ENCODE measurements around the gene CAND1.

The CAND1 gene

DNA sequence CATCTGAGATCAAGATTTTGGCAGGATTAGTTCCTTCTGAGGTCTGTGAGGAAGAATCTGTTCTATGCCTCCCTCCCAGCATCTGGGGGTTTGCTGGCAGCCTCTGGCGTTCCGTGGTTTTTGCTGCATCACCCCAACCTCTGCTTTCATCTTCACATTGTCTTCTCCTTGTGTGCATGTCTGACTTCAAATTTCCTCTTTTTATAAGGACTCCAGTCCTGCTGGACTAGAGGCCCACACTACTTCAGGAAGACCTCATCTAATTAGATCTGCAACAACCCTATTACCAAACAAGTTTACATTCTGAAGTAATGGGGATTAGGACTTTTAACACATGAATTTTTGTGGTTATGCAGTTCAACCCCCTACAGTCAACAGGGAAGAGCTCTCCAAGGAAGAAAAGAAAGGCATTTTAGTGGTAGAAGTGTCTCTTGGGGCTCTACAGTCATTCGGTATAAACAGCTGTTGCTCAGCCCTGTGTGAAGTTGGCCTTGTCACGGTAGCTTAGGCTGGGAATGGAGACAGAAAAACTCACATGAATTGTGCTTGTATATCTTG, 89.7 kb downstream of the CAND1 start:
- TF ChIP-seq, protein P1, sequence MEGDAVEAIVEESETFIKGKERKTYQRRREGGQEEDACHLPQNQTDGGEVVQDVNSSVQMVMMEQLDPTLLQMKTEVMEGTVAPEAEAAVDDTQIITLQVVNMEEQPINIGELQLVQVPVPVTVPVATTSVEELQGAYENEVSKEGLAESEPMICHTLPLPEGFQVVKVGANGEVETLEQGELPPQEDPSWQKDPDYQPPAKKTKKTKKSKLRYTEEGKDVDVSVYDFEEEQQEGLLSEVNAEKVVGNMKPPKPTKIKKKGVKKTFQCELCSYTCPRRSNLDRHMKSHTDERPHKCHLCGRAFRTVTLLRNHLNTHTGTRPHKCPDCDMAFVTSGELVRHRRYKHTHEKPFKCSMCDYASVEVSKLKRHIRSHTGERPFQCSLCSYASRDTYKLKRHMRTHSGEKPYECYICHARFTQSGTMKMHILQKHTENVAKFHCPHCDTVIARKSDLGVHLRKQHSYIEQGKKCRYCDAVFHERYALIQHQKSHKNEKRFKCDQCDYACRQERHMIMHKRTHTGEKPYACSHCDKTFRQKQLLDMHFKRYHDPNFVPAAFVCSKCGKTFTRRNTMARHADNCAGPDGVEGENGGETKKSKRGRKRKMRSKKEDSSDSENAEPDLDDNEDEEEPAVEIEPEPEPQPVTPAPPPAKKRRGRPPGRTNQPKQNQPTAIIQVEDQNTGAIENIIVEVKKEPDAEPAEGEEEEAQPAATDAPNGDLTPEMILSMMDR (IDR thresholded peaks at IDR 0.05; ENCODE audit: control extremely low read depth, extremely low read depth, low read depth, missing control alignments), result no peak
- ChIA-PET POLR2A (no interaction called here), CTCF (interaction anchor here (0.9 to 7.7 kb wide), 4 partner anchors 67 to 582 kb away, joined by 3 to 92 read pairs (median 3); no protein-coding TSS in a partner anchor)
- DNase-seq (ENCODE audit: extremely low spot score), result no peak

DNA sequence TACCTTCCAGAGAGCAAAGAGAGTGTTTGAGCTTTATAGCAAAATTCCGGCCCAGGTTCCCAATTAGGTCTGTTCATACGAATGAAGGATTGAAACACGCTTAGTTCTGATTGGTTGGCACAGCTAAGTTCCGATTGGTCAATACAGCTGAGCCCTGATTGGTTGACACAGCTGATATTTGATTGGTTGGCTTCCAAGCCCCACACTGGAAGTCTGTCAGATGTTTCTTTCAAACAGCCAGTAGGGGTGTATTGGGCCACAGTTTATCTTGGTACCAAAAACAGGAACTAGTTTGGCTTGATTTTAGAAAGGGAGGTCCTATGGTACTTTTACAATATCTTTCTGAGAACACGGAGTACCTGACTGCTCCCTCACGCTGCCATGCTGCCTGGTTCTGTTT, 93.4 kb downstream of the CAND1 start:
- POLR2A ChIA-PET, result no interaction called here
- TF ChIP-seq, protein P1 (IDR thresholded peaks at IDR 0.05; ENCODE audit: control extremely low read depth, extremely low read depth, low read depth, missing control alignments), result no peak
- CTCF ChIA-PET, result interaction anchor here (1.4 kb wide), 1 partner anchor 78 kb away, joined by 5 read pairs; no protein-coding TSS in a partner anchor
- DNase-seq (ENCODE audit: extremely low spot score), result no peak

DNA sequence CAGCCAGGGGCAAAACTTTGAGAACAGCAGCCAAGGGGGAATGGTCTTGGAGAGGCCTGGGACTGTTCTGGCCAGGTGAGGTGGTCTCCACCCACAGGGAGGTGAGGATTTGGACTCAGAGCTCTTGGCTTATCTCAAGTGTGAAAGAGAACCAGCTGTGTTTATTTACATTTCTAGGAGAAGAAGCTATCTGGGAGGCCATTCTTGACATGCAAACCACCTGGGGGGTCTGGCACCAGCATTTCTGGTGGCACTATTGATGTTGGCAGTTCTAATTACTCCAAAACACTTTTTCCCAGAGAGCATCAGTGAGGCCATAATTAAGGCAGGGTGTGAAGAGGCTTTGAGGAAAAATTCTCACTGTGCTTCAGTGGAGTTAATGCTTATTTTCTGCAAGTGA, 95.1 kb downstream of the CAND1 start:
- TF ChIP-seq, protein P1 (IDR thresholded peaks at IDR 0.05; ENCODE audit: control extremely low read depth, extremely low read depth, low read depth, missing control alignments), result no peak
- POLR2A ChIA-PET, result no interaction called here

DNA sequence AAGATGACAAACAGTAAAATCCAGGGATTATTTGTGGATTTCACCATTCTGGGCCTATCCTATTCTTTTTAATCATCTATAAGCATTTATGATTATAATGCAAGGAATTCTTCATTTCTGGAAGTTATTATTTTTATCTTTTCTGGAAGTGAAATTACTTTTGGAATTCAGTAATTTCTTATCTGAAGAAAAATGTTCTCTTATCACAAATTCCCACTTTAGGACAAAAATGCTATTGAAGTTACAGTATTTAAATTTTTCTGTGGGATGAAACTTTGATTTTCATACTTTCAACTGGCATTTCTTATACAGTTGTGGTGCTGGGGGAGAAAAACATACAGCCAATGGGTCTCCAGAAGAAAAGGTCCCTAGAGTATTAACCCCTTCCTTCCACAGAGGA, 96.0 kb downstream of the CAND1 start:
- no peak for DNase-seq (ENCODE audit: extremely low spot score)
- ChIA-PET POLR2A (no interaction called here), CTCF (no interaction called here)
- TF ChIP-seq, protein P1 (IDR thresholded peaks at IDR 0.05; ENCODE audit: control extremely low read depth, extremely low read depth, low read depth, missing control alignments), result no peak

More for the DNA sequence above, 95.1 kb downstream of the CAND1 start:
- no peak for DNase-seq (ENCODE audit: extremely low spot score)
- CTCF ChIA-PET, result interaction anchor here (1.0 to 1.2 kb wide), 3 partner anchors 8 to 12 kb away, joined by 3 to 4 read pairs (median 4); no protein-coding TSS in a partner anchor

DNA sequence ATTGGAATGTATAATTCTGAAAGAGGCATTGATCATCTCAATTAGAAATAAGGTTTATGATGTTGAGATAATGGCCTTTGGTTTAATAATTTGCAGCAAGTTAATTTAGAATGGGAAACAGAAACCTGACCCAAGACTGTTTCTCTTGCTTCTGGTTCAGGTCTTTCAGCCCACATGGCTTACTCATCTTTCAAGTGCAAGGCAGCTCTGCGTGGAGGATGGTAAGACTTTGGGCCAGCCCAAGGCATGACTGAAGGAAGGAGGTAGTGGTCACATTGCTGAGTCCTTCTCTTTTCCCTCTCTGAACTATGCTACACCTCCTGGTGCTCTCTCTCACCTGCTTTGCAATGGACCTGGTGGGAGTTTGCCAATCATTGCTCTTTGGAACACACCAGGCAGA, 98.7 kb downstream of the CAND1 start:
- DNase-seq (ENCODE audit: extremely low spot score), result no peak
- TF ChIP-seq, protein P1 (IDR thresholded peaks at IDR 0.05; ENCODE audit: control extremely low read depth, extremely low read depth, low read depth, missing control alignments), result no peak
- CTCF ChIA-PET, result interaction anchor here (1.3 kb wide), 1 partner anchor 10 kb away, joined by 3 read pairs; no protein-coding TSS in a partner anchor
- POLR2A ChIA-PET, result no interaction called here
